Spleen (tissue), 7 donors: ENCODE measurements around the gene C20orf141.

Experiments
- POLR2A ChIP-seq, 3 donors: fragments of 450-650 bp; IDR thresholded peaks; one replicate each; pipeline ENCODE4 v1.5.1; 2017; ENCODE audit warnings: antibody characterized with exemption in 3 of 3, mild to moderate bottlenecking in 1 of 3
- TF ChIP-seq, protein P1 (sequence below), 11 experiments: fragments of 200-600 bp in 7 of 11; fragments of 450-650 bp in 4 of 11; sonication (generic) in 4 of 11; IDR thresholded peaks in 8 of 11; conservative IDR thresholded peaks in 3 of 11; 1 replicate in 7 of 11; 2 replicates in 4 of 11; pipeline versions ENCODE4 v1.4.0 to v1.8.0; 2016 to 2021; ENCODE audit warnings: antibody characterized with exemption in 11 of 11, inconsistent platforms in 4 of 11, mild to moderate bottlenecking in 1 of 11
- donor health status: DM: no; HTN: no; CAD: no; lungs with moderate emphysema.
- donor health status: DM: no; HTN: no; CAD: no.
- donor health status: DM: no; HTN: no; CAD: no.

DNA sequence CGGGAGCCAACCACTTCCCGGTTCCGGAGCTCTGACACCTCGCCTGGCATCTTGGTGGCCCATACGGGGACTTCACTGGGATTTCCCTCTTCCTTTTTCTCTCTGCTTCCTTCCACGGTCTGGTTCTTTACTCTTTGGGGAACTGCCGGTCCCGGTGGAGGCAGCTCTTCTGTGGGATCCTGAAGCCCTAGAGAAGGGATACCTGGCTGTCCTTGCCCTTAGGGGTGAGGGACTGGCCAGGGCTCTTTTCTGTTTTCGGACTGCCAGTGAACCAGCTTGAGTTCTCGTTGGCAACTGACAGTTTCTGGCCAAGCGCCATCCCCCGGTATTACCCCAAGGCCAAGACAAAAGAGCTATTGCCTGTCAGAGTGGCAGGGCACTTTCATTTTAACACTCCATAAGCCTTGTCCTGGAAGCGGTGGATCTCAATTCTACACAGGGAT lies 13.5 kb upstream of the C20orf141 start:
- TF ChIP-seq, protein P1, sequence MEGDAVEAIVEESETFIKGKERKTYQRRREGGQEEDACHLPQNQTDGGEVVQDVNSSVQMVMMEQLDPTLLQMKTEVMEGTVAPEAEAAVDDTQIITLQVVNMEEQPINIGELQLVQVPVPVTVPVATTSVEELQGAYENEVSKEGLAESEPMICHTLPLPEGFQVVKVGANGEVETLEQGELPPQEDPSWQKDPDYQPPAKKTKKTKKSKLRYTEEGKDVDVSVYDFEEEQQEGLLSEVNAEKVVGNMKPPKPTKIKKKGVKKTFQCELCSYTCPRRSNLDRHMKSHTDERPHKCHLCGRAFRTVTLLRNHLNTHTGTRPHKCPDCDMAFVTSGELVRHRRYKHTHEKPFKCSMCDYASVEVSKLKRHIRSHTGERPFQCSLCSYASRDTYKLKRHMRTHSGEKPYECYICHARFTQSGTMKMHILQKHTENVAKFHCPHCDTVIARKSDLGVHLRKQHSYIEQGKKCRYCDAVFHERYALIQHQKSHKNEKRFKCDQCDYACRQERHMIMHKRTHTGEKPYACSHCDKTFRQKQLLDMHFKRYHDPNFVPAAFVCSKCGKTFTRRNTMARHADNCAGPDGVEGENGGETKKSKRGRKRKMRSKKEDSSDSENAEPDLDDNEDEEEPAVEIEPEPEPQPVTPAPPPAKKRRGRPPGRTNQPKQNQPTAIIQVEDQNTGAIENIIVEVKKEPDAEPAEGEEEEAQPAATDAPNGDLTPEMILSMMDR (IDR thresholded peaks at IDR 0.05 in 8 of 11, conservative IDR thresholded peaks at IDR 0.05 in 3 of 11) = no peak
- no peak for TF ChIP-seq POLR2A (IDR thresholded peaks at IDR 0.05)
